Measurements from ENCODE around the gene CHPF.

GRCh38 chr2:219521066-219521880 lies 22.3 kb downstream of the CHPF start:
- TF ChIP-seq YY1 (IDR thresholded peaks at IDR 0.05; ENCODE audit: insufficient read depth, insufficient read length), result no peak
- TF ChIP-seq ZNF274 (IDR thresholded peaks at IDR 0.05; ENCODE audit: low read depth, low read length), result no peak
